Kidney (tissue), 14 donors: Measurements from ENCODE around the gene ALK. TPM values are rescaled to one million over a fixed set of nuclear protein-coding genes. Genes with fewer than 3 reads are reported as not detected.

Experiments
- DNase-seq, 5 donors: peaks; one replicate each; pipeline ENCODE4 v3.0.0-alpha.2; 2013 to 2020
- FAIRE-seq: peaks from 2 replicates; lab custom pipeline; 2012; peaks lifted over from hg19 to GRCh38; lab: Jason Lieb, UNC
- H3K27ac ChIP-seq, 2 donors: one replicate each; pipeline ENCODE4 v1.7.0; 2013; ENCODE audit warnings: low read depth in 2 of 2, low read length in 2 of 2, inconsistent platforms in 1 of 2
- H3K27me3 ChIP-seq: one replicate; pipeline ENCODE4 v1.7.1; 2013; ENCODE audit warnings: low read length, inconsistent platforms; ENCODE audit not compliant: control insufficient read depth, insufficient read depth
- H3K36me3 ChIP-seq, 3 donors: one replicate each; pipeline versions ENCODE4 v1.7.0 to v1.7.1; 2013; ENCODE audit warnings: low read length in 3 of 3, control low read depth in 1 of 3, inconsistent platforms in 1 of 3; ENCODE audit not compliant: insufficient read depth in 3 of 3, control insufficient read depth in 2 of 3
- H3K4me1 ChIP-seq, 3 donors: one replicate each; pipeline versions ENCODE4 v1.7.0 to v1.7.1; 2013; ENCODE audit warnings: low read length in 3 of 3, inconsistent platforms in 1 of 3, low read depth in 1 of 3; ENCODE audit not compliant: control insufficient read depth in 2 of 3, insufficient read depth in 2 of 3
- H3K4me3 ChIP-seq, 3 donors: one replicate each; pipeline versions ENCODE4 v1.7.0 to v1.8.1; 2013; ENCODE audit warnings: low read length in 3 of 3, control low read depth in 1 of 3, inconsistent platforms in 1 of 3
- H3K9ac ChIP-seq, 3 donors: one replicate each; pipeline versions ENCODE4 v1.7.0 to v1.7.1; 2013; ENCODE audit warnings: low read length in 3 of 3, control low read depth in 1 of 3, inconsistent platforms in 1 of 3
- H3K9me3 ChIP-seq, 3 donors: one replicate each; pipeline versions ENCODE4 v1.7.0 to v1.7.1; 2013; ENCODE audit warnings: low read length in 3 of 3, control low read depth in 1 of 3, inconsistent platforms in 1 of 3; ENCODE audit not compliant: control insufficient read depth in 2 of 3, insufficient read depth in 1 of 3
- intact Hi-C: fragments of 100-400 bp; cut with DNase I; formaldehyde crosslinking; loops from one replicate; pipeline ENCODE4 v1.11.1; 2022
- polyA plus RNA-seq: library from polyadenylated mRNA; stranded (reverse); fragments of 350-450 nt; fragmentation: Illumina TruSeq; extraction: RNeasy Lipid Tissue Mini Kit (QIAGEN cat#74804); gene quantifications from one replicate; pipeline ENCODE4 v1.2.3, GENCODE V29; 2014; ENCODE audit warnings: low read depth, low replicate concordance; ENCODE audit not compliant: insufficient read depth
- total RNA-seq: library from RNA; stranded (reverse); fragmentation: NEBNext Ultra II Directional; extraction: Animal tissue kit (Norgen Biotek cat#: 25700); gene quantifications from one replicate; pipeline ENCODE4 v1.2.1, GENCODE V29; 2021
- TF ChIP-seq, protein P1 (sequence below): IDR thresholded peaks from 3 replicates; pipeline ENCODE4 v1.5.1; 2012; ENCODE audit warnings: mild to moderate bottlenecking, moderate library complexity, borderline replicate concordance; ENCODE audit not compliant: insufficient read depth; ENCODE audit errors: extremely low read depth
- donor health status: control.
- donor health status: control.
- donor health status: control.
- donor health status: control.
- donor health status: control.
- donor health status: DM: yes; HTN: yes; CAD: no.
- donor health status: Normal renal cell carcinoma (clear cell type).

Gene ALK
- total and polyA plus RNA-seq, 2 donors from 2014 or later: 0.13 TPM; not detected in 1

- FAIRE-seq (no peak), DNase-seq (no peak)
- no peak overlapping the region for H3K27ac ChIP-seq
- TF ChIP-seq, protein P1, sequence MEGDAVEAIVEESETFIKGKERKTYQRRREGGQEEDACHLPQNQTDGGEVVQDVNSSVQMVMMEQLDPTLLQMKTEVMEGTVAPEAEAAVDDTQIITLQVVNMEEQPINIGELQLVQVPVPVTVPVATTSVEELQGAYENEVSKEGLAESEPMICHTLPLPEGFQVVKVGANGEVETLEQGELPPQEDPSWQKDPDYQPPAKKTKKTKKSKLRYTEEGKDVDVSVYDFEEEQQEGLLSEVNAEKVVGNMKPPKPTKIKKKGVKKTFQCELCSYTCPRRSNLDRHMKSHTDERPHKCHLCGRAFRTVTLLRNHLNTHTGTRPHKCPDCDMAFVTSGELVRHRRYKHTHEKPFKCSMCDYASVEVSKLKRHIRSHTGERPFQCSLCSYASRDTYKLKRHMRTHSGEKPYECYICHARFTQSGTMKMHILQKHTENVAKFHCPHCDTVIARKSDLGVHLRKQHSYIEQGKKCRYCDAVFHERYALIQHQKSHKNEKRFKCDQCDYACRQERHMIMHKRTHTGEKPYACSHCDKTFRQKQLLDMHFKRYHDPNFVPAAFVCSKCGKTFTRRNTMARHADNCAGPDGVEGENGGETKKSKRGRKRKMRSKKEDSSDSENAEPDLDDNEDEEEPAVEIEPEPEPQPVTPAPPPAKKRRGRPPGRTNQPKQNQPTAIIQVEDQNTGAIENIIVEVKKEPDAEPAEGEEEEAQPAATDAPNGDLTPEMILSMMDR: no peak
- no peak overlapping the region for H3K4me3 ChIP-seq
- no peaks in the 10 kb centered on the region for H3K4me1 ChIP-seq
- no peaks in the 10 kb centered on the region for H3K36me3 ChIP-seq
- intact Hi-C loops: no loop called here
- H3K9ac ChIP-seq: no peak overlapping the region
- H3K9me3 ChIP-seq: no peaks in the 10 kb centered on the region
- no peaks in the 10 kb centered on the region for H3K27me3 ChIP-seq
Measured at GRCh38 chr2:29193681-29194080, 727.7 kb downstream of the ALK start.

DNA sequence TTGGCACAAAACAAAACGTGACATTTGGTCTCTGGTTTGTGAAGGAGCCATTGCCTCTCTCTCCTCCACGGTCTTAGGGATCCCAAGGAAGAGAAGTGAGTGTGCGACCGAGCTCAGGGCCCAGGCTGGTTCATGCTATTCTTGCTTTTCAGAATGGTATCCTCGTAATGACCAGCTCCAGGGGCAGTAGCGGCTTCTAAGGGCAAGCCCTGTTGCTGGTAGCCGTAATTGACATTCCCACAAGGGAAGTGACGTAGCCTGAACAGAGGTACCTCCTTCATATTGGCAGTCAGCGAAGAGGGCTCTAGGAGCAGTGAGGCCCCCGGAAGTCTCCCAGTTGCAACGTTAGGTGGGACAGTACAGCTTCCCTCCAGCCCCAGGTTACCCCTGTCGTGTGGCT is 728.3 kb downstream of the ALK start:
- TF ChIP-seq, protein P1: no peak
- no peaks in the 10 kb centered on the region for H3K36me3 ChIP-seq
- no peak overlapping the region for H3K4me3 ChIP-seq
- FAIRE-seq: no peak
- intact Hi-C loops: no loop called here
- no peak overlapping the region for H3K27ac ChIP-seq
- no peak for DNase-seq
- no peaks in the 10 kb centered on the region for H3K4me1 ChIP-seq
- H3K9ac ChIP-seq: no peak overlapping the region
- no peaks in the 10 kb centered on the region for H3K27me3 ChIP-seq
- no peaks in the 10 kb centered on the region for H3K9me3 ChIP-seq

GRCh38 chr2:29192526-29192925 is 728.9 kb downstream of the ALK start:
- Histone ChIP-seq H3K4me3 (no peak overlapping the region), H3K36me3 (no peaks in the 10 kb centered on the region), H3K4me1 (no peaks in the 10 kb centered on the region), H3K27ac (no peak overlapping the region), H3K9ac (no peak overlapping the region), H3K9me3 (no peaks in the 10 kb centered on the region), H3K27me3 (no peaks in the 10 kb centered on the region)
- intact Hi-C loops: no loop called here
- no peak for DNase-seq
- TF ChIP-seq, protein P1: no peak
- no peak for FAIRE-seq

DNA sequence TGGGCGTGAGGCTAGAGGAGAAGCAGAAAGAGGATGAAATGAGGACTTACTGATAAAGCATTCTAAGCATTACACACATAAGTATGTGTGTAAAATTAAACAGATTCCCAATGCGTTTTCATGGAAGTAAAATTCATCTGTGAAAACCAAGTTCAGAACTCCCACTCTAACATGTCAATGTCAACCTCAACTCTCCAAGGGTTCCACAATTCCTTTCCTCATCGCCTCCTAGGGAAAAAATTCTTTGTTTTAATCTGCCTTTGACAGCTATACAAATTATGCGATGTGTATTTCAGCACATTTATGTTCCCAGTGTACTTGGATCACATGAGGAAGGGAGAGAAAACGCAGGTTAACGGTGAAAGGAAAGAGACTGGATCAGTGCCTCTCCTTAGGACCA is 729.6 kb downstream of the ALK start:
- H3K4me1 ChIP-seq: no peaks in the 10 kb centered on the region
- H3K4me3 ChIP-seq: no peak overlapping the region
- no peak for DNase-seq
- H3K9ac ChIP-seq: no peak overlapping the region
- H3K36me3 ChIP-seq: no peaks in the 10 kb centered on the region
- no peak for FAIRE-seq
- no peaks in the 10 kb centered on the region for H3K27me3 ChIP-seq
- H3K9me3 ChIP-seq: no peaks in the 10 kb centered on the region
- H3K27ac ChIP-seq: no peak overlapping the region
- intact Hi-C loops: no loop called here
- TF ChIP-seq, protein P1: no peak
